Suprapubic skin (tissue), 4 donors: ENCODE measurements around the gene ELANE.

Experiments
- CTCF ChIP-seq, 2 donors: fragments of 200-600 bp in 1 of 2; fragments of 450-650 bp in 1 of 2; sonication (generic) in 1 of 2; IDR thresholded peaks; one replicate each; pipeline ENCODE4 v1.5.1; 2016 to 2019; ENCODE audit warnings: antibody characterized with exemption in 2 of 2, mild to moderate bottlenecking in 1 of 2, moderate library complexity in 1 of 2
- POLR2A ChIP-seq, 2 donors: fragments of 450-650 bp; IDR thresholded peaks; one replicate each; pipeline ENCODE4 v1.6.1; 2017; ENCODE audit warnings: antibody characterized with exemption in 2 of 2, mild to moderate bottlenecking in 2 of 2, moderate library complexity in 2 of 2
- POLR2AphosphoS5 ChIP-seq, 3 donors: sonication (generic); formaldehyde crosslinking; IDR thresholded peaks; one replicate each; pipeline ENCODE4 v1.6.1; 2017; ENCODE audit warnings: antibody characterized with exemption in 3 of 3

DNA sequence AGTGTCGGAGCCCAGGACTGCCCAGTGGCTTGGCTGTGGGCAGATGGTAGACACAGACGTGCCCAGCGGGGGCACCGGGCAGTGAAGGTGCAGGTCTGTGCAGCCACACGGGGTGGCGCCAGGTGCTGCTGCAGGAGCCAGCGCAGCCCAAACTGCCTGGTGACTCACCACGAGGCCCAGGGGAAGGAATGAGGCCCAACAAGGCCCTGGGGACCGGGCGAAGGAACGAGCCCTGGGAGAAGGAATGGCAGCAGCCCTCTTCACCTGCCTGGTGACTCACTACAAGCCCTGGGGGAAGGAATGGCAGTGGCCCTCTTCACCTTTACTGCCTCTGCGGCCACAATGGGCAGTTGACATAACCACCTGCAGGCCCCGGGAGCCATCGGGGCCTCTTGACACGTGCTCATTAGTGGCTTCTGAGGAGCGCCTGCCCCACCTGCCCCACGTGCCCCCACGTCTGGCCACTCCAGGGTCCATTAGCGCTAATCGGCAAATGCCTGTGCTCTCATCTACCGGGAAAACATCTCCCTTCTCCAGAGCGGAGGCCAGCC is 31.6 kb downstream of the ELANE start:
- no peak for TF ChIP-seq CTCF (IDR thresholded peaks at IDR 0.05)
- no peak for TF ChIP-seq POLR2AphosphoS5 (IDR thresholded peaks at IDR 0.05)
- TF ChIP-seq POLR2A (IDR thresholded peaks at IDR 0.05): no peak
